ENCODE data around the gene CARMIL1.

The CARMIL1 gene

DNA sequence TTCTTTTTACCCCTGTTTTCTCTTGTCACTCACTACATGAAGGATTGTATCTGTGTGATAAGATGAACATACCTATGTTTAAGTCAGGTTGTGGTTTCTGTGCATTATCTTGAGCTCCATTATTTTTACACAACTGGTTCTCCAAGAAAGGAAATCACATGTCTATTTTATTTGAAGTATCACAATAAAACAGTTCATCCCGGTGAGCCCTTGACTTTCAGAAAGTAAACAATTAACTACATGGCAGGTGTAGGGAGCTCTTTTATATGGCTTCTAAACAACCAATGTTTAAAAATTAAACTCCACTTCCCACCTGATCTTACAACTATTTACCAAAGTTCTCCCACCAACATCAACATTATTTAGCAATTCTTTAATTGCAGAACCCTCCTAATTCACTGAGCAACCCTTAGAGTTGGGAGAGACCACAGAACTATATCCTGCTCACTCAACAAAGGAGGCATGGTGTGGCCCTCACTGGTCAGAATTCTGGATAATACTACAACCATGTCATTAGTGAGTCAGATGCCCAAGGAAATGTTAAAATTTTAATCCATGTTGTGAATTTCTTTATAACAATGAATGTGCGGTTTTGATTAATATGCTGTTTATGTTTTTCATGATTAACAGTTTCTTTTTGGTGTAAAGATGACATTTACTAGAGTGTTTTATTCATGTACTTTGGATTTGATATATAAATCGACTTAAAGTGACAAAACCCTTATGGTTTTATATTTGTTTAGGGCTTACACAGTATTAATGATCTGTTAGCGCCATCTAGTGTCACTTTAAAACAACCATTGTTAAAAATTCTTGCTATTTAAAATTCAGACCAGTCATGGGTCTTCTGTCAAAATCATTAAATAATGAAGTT, 322.9 kb downstream of the CARMIL1 start:
- 81% methylated on average over 3 of the region's 4 CpGs for WGBS
- H3K27ac ChIP-seq (ENCODE audit: low read depth, low read length) = no peak overlapping the region
- no peak overlapping the region for H3K9ac ChIP-seq (ENCODE audit: low read depth, low read length)
- H3K4me1 ChIP-seq (ENCODE audit: insufficient read depth, low read length) = no peaks in the 10 kb centered on the region
- H3K36me3 ChIP-seq (ENCODE audit: insufficient read depth, low read length) = peaks cover 4% of the 10 kb centered on the region; the same call in 1 of the 2 replicates
- no peaks in the 10 kb centered on the region for H3K9me3 ChIP-seq (ENCODE audit: insufficient read depth, low read depth, low read length)
- no peak overlapping the region for H3K4me3 ChIP-seq (ENCODE audit: low read length)
- H3K27me3 ChIP-seq (ENCODE audit: insufficient read depth, low read length) = no peaks in the 10 kb centered on the region

- H3K9ac ChIP-seq (ENCODE audit: low read depth, low read length) = no peak overlapping the region
- no peaks in the 10 kb centered on the region for H3K27me3 ChIP-seq (ENCODE audit: insufficient read depth, low read length)
- H3K9me3 ChIP-seq (ENCODE audit: insufficient read depth, low read depth, low read length) = no peaks in the 10 kb centered on the region
- H3K4me3 ChIP-seq (ENCODE audit: low read length) = no peak overlapping the region
- H3K36me3 ChIP-seq (ENCODE audit: insufficient read depth, low read length) = peaks cover 4% of the 10 kb centered on the region; the same call in 1 of the 2 replicates
- WGBS = no CpG with 5 or more reads among the region's 1 CpG
- no peak overlapping the region for H3K27ac ChIP-seq (ENCODE audit: low read depth, low read length)
- no peaks in the 10 kb centered on the region for H3K4me1 ChIP-seq (ENCODE audit: insufficient read depth, low read length)
These were observed 323.5 kb downstream of the CARMIL1 start for GRCh38 chr6:25602674-25602982.

- Histone ChIP-seq H3K4me1 (ENCODE audit: insufficient read depth, low read length) (no peaks in the 10 kb centered on the region), H3K9me3 (ENCODE audit: insufficient read depth, low read depth, low read length) (no peaks in the 10 kb centered on the region), H3K27ac (ENCODE audit: low read depth, low read length) (no peak overlapping the region), H3K27me3 (ENCODE audit: insufficient read depth, low read length) (no peaks in the 10 kb centered on the region), H3K9ac (ENCODE audit: low read depth, low read length) (no peak overlapping the region), H3K4me3 (ENCODE audit: low read length) (no peak overlapping the region), H3K36me3 (ENCODE audit: insufficient read depth, low read length) (peaks cover 4% of the 10 kb centered on the region; the same call in 1 of the 2 replicates)
- WGBS = 100% methylated on average over 1 of the region's 1 CpG
These were observed 324.1 kb downstream of the CARMIL1 start for GRCh38 chr6:25603251-25603650.

GRCh38 chr6:25606151-25606550, 327.0 kb downstream of the CARMIL1 start:
- H3K27ac ChIP-seq (ENCODE audit: low read depth, low read length) = no peak overlapping the region
- H3K36me3 ChIP-seq (ENCODE audit: insufficient read depth, low read length) = peaks cover 9% of the 10 kb centered on the region
- H3K9me3 ChIP-seq (ENCODE audit: insufficient read depth, low read depth, low read length) = no peaks in the 10 kb centered on the region
- H3K9ac ChIP-seq (ENCODE audit: low read depth, low read length) = no peak overlapping the region
- no peaks in the 10 kb centered on the region for H3K27me3 ChIP-seq (ENCODE audit: insufficient read depth, low read length)
- 88% methylated on average over 11 of the region's 11 CpGs for WGBS
- no peak overlapping the region for H3K4me3 ChIP-seq (ENCODE audit: low read length)
- no peaks in the 10 kb centered on the region for H3K4me1 ChIP-seq (ENCODE audit: insufficient read depth, low read length)

DNA sequence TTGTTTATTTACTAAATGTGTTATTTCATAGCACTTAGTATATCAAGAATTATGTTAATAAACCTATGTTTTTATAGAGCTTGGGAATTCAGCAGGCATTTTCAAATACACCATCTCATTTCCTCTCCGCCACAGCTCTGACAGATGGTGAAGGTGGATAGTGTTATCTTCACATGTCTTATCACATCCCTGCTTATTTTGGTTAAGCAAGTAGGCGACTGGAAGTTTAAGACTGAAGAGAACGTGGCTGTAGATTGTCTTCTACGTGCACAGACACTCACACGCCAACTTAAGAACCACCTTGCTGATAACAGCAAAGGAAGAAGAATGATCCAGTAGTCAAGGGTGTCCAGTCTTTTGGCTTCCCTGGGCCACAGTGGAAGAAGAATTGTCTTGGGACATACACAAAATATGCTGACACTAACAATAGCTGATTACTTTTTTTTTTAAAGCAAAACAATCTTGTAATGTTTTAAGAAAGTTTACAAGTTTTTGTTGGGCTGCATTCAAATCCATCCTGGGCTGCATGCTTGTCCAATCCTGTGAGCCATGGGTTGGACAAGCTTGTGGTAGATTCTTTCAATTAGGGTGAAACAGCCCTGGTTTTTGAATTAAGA, 329.5 kb downstream of the CARMIL1 start:
- Histone ChIP-seq H3K4me1 (ENCODE audit: insufficient read depth, low read length) (no peaks in the 10 kb centered on the region), H3K27me3 (ENCODE audit: insufficient read depth, low read length) (no peaks in the 10 kb centered on the region), H3K27ac (ENCODE audit: low read depth, low read length) (no peak overlapping the region), H3K4me3 (ENCODE audit: low read length) (no peak overlapping the region), H3K36me3 (ENCODE audit: insufficient read depth, low read length) (peaks cover 12% of the 10 kb centered on the region), H3K9me3 (ENCODE audit: insufficient read depth, low read depth, low read length) (no peaks in the 10 kb centered on the region), H3K9ac (ENCODE audit: low read depth, low read length) (no peak overlapping the region)
- WGBS = 94% methylated on average over 5 of the region's 5 CpGs

- 91% methylated on average over 3 of the region's 3 CpGs for WGBS
- H3K9ac ChIP-seq (ENCODE audit: low read depth, low read length) = no peak overlapping the region
- H3K4me3 ChIP-seq (ENCODE audit: low read length) = no peak overlapping the region
- H3K27ac ChIP-seq (ENCODE audit: low read depth, low read length) = no peak overlapping the region
- no peaks in the 10 kb centered on the region for H3K27me3 ChIP-seq (ENCODE audit: insufficient read depth, low read length)
- H3K4me1 ChIP-seq (ENCODE audit: insufficient read depth, low read length) = no peaks in the 10 kb centered on the region
- no peaks in the 10 kb centered on the region for H3K9me3 ChIP-seq (ENCODE audit: insufficient read depth, low read depth, low read length)
- H3K36me3 ChIP-seq (ENCODE audit: insufficient read depth, low read length) = peaks cover 12% of the 10 kb centered on the region
These were observed 333.5 kb downstream of the CARMIL1 start for GRCh38 chr6:25612666-25613065.

DNA sequence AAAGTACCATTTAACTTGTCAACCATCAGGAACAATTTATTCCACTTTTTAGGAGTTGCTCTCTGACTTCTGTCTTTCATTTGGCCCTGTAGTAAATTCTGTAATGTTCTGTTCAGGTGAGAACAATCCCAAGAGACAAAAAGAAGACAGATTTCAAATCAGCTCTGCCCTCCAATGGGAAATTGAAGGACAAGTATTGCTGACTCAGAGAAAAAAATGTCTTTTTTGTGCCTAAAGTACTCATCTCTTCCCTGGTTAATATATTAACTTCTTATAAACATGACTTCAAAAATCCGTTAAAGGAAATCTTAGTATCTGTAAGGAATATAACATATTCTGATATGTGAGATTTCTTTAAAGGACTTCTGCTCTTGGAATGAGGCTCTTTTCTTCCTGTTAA, 334.2 kb downstream of the CARMIL1 start:
- Histone ChIP-seq H3K4me1 (ENCODE audit: insufficient read depth, low read length) (no peaks in the 10 kb centered on the region), H3K4me3 (ENCODE audit: low read length) (no peak overlapping the region), H3K9ac (ENCODE audit: low read depth, low read length) (no peak overlapping the region), H3K27ac (ENCODE audit: low read depth, low read length) (no peak overlapping the region), H3K36me3 (ENCODE audit: insufficient read depth, low read length) (peaks cover 12% of the 10 kb centered on the region), H3K27me3 (ENCODE audit: insufficient read depth, low read length) (no peaks in the 10 kb centered on the region), H3K9me3 (ENCODE audit: insufficient read depth, low read depth, low read length) (no peaks in the 10 kb centered on the region)
- WGBS = 100% methylated on average over 1 of the region's 1 CpG

GRCh38 chr6:25614052-25614451, 334.9 kb downstream of the CARMIL1 start:
- Histone ChIP-seq H3K27ac (ENCODE audit: low read depth, low read length) (no peak overlapping the region), H3K36me3 (ENCODE audit: insufficient read depth, low read length) (peaks cover 12% of the 10 kb centered on the region), H3K4me1 (ENCODE audit: insufficient read depth, low read length) (no peaks in the 10 kb centered on the region), H3K27me3 (ENCODE audit: insufficient read depth, low read length) (no peaks in the 10 kb centered on the region), H3K9me3 (ENCODE audit: insufficient read depth, low read depth, low read length) (no peaks in the 10 kb centered on the region), H3K4me3 (ENCODE audit: low read length) (no peak overlapping the region), H3K9ac (ENCODE audit: low read depth, low read length) (no peak overlapping the region)
- 90% methylated on average over 3 of the region's 4 CpGs for WGBS

GRCh38 chr6:25615471-25615870, 336.3 kb downstream of the CARMIL1 start:
- no peaks in the 10 kb centered on the region for H3K27me3 ChIP-seq (ENCODE audit: insufficient read depth, low read length)
- WGBS = 80% methylated on average over 1 of the region's 1 CpG
- peaks cover 8% of the 10 kb centered on the region for H3K36me3 ChIP-seq (ENCODE audit: insufficient read depth, low read length)
- H3K4me3 ChIP-seq (ENCODE audit: low read length) = no peak overlapping the region
- no peaks in the 10 kb centered on the region for H3K9me3 ChIP-seq (ENCODE audit: insufficient read depth, low read depth, low read length)
- H3K9ac ChIP-seq (ENCODE audit: low read depth, low read length) = no peak overlapping the region
- no peak overlapping the region for H3K27ac ChIP-seq (ENCODE audit: low read depth, low read length)
- H3K4me1 ChIP-seq (ENCODE audit: insufficient read depth, low read length) = no peaks in the 10 kb centered on the region

GRCh38 chr6:25617997-25618396, 338.8 kb downstream of the CARMIL1 start:
- H3K36me3 ChIP-seq (ENCODE audit: insufficient read depth, low read length) = peaks cover 5% of the 10 kb centered on the region; the same call in 1 of the 2 replicates
- WGBS = 86% methylated on average over 1 of the region's 2 CpGs
- H3K9ac ChIP-seq (ENCODE audit: low read depth, low read length) = no peak overlapping the region
- no peak overlapping the region for H3K4me3 ChIP-seq (ENCODE audit: low read length)
- H3K27me3 ChIP-seq (ENCODE audit: insufficient read depth, low read length) = no peaks in the 10 kb centered on the region
- H3K27ac ChIP-seq (ENCODE audit: low read depth, low read length) = no peak overlapping the region
- no peaks in the 10 kb centered on the region for H3K9me3 ChIP-seq (ENCODE audit: insufficient read depth, low read depth, low read length)
- H3K4me1 ChIP-seq (ENCODE audit: insufficient read depth, low read length) = no peaks in the 10 kb centered on the region; the same call in 1 of the 2 replicates

GRCh38 chr6:25619217-25619616, 340.0 kb downstream of the CARMIL1 start:
- Histone ChIP-seq H3K27ac (ENCODE audit: low read depth, low read length) (no peak overlapping the region), H3K4me3 (ENCODE audit: low read length) (no peak overlapping the region), H3K4me1 (ENCODE audit: insufficient read depth, low read length) (peaks cover 7% of the 10 kb centered on the region; the same call in 1 of the 2 replicates), H3K9ac (ENCODE audit: low read depth, low read length) (no peak overlapping the region), H3K27me3 (ENCODE audit: insufficient read depth, low read length) (no peaks in the 10 kb centered on the region), H3K9me3 (ENCODE audit: insufficient read depth, low read depth, low read length) (no peaks in the 10 kb centered on the region), H3K36me3 (ENCODE audit: insufficient read depth, low read length) (peaks cover 5% of the 10 kb centered on the region; the same call in 1 of the 2 replicates)
- 95% methylated on average over 4 of the region's 4 CpGs for WGBS
